ENCODE results near the gene TLK1.
"Not testable (repeated sequence)": the region's sequence is repeated elsewhere in the genome, so short reads cannot be mapped to it uniquely, and the experiment has no call there.

TLK1 gene

GRCh38 chr2:171142398-171142797, 18.3 kb downstream of the TLK1 start:
- DNase-seq, result no peak

DNA sequence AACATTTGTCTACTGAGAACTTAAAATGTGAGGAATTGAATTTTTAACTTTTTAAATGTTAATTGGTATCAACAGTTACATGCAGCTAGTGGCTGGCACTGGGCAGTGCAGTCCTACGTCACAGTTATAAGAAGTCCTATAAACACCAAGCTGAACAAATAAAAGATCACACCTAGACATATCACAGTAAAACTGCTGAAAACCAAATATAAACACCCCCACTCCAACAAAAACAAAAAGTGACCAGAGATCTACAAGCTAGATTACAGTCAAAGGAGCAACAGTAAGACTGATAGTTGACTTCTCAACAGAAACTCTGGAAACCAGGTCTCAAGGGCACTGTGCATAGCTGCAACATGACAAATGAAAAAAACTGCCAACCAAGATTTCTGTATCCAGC, 19.4 kb downstream of the TLK1 start:
- DNase-seq, result peak in 1 of 5 experiments; percentile 58

DNA sequence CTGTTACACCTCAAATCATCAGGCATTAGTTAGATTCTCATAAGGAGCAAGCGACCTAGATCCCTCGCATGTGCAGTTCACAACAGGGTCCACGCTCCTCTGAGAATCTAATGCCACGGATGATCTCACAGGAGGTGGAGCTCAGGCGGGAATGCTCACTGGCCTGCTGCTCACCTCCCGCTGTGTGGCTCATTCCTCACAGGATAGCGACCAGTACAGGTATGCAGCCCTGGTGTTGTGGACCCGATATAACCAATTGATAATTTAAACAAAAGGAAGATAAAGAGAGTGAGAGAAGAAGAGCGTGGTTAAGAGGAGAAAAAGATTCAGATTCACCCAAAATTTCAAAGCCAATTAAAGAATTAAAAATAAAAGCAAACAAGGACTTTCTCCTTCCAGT, 20.8 kb downstream of the TLK1 start:
- DNase-seq, result no peak

- peak in 1 of 5 experiments; percentile 59 for DNase-seq
Observed at GRCh38 chr2:171136024-171136423, 24.7 kb downstream of the TLK1 start.

GRCh38 chr2:171134624-171135230, 26.0 kb downstream of the TLK1 start:
- DNase-seq, result no peak

DNA sequence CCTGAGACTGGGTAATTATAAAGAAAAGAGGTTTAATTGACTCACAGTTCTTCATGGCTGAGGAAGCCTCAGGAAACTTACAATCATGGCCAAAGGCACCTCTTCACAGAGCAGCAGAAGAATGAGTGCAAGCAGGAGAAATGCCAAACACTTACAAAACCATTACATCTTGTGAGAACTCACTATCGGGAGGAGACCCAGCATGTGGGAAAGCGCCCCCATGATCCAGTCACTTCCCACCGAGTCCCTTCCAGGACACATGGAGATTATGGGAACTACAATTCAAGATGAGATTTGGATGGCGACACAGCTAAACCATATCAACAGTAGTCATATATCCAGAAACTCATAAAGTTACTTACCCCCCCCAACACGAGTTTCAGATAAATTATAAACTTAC, 28.6 kb downstream of the TLK1 start:
- no peak for DNase-seq

GRCh38 chr2:171128461-171128860, 32.2 kb downstream of the TLK1 start:
- no peak for DNase-seq

- DNase-seq, result no peak
Observed at GRCh38 chr2:171124541-171124940, 36.2 kb downstream of the TLK1 start.

GRCh38 chr2:171109571-171109970, 51.1 kb downstream of the TLK1 start:
- no peak for DNase-seq

DNA sequence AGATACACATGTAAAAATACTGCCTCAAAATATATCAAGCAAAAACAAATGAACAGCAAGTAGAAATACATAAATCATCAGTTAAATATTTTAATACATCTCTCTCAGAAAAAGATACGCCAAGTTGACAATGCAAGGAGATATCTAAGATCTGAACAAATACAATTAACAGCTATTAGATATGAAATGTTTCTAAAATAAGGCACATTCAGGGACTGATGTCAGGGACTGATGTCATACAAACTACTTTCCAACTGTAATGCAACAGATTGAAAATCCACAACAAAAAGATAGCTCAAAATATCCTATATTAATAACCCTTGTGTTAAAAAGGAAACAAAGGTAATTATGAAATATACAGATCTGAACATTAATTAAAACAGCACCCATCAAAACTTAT, 51.7 kb downstream of the TLK1 start:
- no peak for DNase-seq

DNA sequence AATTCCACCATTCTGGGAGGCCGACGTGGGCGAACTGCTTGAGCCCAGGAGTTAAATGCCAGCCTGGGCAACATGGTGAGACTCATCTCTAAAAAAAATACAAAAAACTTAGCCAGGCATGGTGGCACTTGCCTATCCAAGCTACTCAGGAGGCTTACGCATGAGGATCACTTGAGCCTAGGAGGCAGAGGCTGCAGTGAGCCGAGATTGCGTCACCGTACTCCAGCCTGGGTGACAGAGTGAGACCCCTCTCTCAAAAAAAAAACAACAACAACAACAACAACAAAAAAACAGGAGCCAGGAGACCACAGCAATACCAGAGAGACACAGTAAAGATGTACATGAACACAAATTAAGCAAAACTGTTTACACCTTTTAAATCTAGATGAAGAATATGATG, 52.9 kb downstream of the TLK1 start:
- DNase-seq, result no peak

- DNase-seq, result no peak
Observed at GRCh38 chr2:171104379-171104778, 56.3 kb downstream of the TLK1 start.

GRCh38 chr2:171102802-171103201, 57.9 kb downstream of the TLK1 start:
- DNase-seq, result no peak

GRCh38 chr2:171100370-171100769, 60.3 kb downstream of the TLK1 start:
- no peak for DNase-seq

DNA sequence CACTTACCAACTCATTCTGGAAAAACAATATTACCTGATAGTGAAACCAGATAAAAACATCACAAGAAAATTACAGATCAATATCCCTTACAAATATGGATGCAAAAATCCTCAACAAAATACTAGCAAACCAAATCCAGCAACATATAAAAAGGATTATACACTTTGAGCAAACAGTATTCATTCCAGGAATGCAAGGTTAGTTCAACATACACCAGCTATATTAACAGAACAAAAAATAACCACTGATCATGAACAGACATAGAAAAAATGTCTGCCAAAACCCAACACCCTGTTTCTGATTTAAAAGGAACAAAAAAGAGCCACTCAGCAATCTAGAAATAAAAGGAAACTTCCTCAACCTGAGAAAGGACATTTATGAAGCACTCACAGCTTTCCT, 62.1 kb downstream of the TLK1 start:
- no peak for DNase-seq

DNA sequence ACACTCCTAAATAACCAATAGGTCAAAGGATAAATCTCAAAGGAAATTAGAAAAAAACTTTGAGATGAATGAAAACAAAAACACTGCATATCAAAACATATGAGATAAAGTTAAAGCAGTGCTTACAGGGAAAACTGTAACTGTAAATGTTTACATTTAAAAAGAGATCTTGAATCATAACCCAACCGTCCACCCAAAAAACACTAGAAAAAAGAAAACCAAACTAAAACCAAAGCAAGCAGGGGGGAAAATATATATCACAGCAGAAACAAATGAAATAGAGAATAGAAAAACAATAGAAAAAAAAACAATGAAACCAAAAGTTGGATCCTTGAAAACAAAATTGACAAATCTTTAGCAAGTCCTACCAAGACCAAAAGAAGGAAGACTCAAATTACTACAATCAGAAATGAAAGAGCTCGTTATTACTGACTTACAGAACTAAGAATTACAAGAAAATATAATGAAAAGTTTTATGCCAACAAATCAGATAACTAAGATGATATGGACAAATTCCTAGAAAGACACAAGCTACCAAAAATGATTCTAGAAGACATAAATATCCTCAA, 65.6 kb downstream of the TLK1 start:
- DNase-seq, result no peak

GRCh38 chr2:171091517-171091916, 69.2 kb downstream of the TLK1 start:
- DNase-seq, result not testable (repeated sequence)

GRCh38 chr2:171089489-171089888, 71.2 kb downstream of the TLK1 start:
- DNase-seq, result no peak

- no peak for DNase-seq
Observed at GRCh38 chr2:171088057-171088834, 72.4 kb downstream of the TLK1 start.

DNA sequence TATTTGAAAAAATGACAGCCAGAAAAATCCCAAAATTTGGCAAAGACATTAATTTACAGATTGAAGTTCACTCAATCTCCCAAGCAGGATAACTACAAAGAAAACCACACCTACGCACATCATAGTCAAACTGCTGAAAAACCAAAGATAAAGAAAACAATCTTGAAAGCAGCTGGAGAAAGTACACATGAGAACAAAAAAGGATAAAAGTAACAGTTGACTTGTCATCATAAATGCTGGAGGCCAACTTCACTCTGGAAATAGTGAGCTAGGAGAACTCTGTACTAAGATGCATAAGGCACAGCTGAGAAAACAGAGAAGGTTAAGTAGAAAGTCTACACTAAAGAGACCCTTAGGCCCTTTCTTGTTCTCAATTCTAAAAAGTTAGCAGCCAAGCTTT, 73.1 kb downstream of the TLK1 start:
- DNase-seq, result peak in 1 of 5 experiments; percentile 13

DNA sequence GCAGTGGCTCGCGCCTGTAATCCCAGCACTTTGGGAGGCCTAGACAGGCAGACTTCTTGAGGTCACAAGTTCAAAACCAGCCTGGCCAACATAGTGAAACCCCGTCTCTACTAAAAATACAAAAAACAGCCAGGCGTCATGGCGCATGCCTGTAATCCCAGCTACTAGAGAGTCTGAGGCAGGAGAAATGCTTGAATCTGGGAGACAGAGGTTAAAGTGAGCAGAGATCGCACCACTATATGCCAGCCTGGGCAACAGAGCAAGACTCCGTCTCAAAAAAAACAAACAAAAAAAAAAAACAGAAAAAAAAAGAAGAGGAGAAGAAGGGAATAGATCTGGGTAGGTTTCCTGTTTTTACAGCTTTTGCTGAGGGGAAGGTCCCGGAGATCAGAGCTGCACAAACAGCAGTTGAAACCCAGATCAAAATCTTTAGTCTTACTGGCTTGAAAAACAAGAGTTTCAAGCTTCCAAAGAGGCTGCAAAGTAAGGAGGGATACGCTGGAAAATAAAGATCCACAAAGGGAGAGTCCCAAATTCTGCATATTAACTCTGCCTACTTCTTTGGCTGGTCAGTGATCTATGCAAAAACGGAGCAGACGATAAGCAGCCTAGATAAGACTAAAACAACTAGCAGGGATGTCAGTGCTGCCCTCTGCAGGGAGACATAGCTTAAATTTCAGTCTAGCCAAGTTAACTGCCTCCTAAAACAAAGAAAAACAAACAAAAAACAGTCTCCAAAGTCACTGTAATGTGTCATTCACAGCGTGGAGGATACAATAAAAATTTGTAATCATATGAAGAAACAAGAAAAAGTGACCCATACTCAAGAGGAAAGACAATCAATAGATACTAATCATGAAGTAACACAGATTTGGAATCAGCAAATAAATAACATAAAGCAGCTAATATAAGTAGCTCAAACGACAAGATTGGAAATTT, 74.1 kb downstream of the TLK1 start:
- peak in 3 of 5 experiments; percentile 2 to 73 (median 36) for DNase-seq

DNA sequence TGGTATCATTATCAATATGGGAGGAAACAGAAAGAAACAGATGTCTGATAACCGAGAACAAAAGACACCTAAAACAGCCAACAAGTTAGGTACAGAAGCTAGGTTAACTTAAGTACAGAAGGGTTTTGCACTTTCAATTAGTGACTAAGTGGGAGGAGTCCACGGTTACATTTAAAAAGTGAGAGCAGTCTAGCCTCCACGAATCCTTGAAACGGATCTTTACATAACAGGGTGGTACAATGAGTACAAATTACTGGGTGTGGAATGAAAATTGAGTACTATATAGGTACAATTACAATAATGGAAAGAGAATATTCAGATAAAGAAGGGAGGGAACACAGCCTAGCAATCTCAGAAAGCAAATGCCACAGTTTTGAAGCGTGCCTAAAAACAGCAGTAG, 76.6 kb downstream of the TLK1 start:
- DNase-seq, result peak in 1 of 5 experiments; percentile 68

DNA sequence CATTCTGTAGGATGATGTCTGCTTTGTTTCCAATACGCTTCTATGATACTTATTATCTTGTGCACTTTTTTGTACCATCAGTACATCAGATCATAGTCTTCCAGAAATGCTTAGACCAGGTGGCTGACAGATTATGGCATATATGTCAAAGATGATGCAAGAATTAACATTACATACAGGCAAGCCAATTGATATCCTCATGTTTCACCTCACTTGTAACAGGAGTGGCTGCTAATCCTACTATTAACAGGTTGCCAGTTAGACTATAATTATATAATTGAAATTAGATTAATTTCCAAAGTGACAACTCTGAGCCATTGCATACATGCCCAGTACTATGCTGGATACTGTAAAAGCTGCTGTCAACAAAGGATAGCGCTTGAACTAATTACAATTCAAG, 77.2 kb downstream of the TLK1 start:
- DNase-seq, result no peak

Data from T-helper 2 cell (primary cell).